ENCODE measurements around the gene PLB1. TPM values are rescaled to one million over a fixed set of nuclear protein-coding genes. Genes with fewer than 3 reads are reported as not detected.

Gene PLB1
- total RNA-seq, 2 donors from 2014 or later = 0.39 to 0.89 TPM

DNA sequence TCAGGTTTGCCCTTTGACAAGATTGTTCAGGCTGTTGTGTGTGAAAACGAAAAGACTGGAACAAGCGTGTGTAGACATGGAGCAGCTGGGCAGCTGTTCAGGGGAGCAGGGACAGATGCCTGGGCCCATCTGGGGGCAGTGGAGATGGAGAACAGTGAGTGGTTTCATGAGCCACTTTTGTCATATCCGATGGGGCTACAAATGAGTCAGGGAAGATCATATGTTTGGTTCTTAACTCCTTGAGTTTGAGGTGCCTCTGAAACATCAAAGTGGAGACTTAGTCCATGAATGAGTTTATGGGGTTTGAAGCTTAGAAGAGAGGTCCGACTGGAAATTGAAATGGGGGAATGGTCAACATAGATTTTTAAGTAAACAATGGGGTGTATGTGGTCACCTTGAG, 9.3 kb upstream of the PLB1 start:
- ATAC-seq (peak; percentile 60), DNase-seq (ENCODE audit: low spot score in 2 of 2) (peak in 1 of 2 donors; percentile 16)
- Mint-ChIP-seq H3K36me3 (no peaks in the 10 kb centered on the region), H3K9me3 (no peaks in the 10 kb centered on the region), H3K27ac (peak overlapping the region in 1 of 2 donors; percentile 12)

DNA sequence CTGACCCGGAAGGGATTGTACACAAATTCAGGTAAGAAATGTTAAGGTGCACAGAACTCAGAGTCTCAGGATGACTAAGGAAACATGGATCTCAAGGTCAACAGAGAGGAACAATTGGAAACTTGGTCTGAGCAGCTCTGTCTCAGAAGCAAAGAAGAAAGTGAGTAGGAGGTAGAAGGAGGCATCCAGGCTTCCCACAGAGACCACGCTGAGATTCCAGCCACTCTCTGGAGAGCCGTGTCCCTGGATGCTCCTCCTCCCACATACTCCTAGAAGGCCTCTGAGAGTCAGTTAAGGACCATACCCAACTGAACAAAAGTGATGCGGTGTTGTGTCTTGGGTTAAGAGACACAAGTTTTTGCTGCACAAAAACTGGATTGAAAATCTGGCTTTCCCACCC, 8.6 kb upstream of the PLB1 start:
- Mint-ChIP-seq H3K27ac (peak overlapping the region in 1 of 2 donors; percentile 12), H3K36me3 (no peaks in the 10 kb centered on the region), H3K9me3 (no peaks in the 10 kb centered on the region)
- ATAC-seq (no peak), DNase-seq (ENCODE audit: low spot score in 2 of 2) (peak in 1 of 2 donors; percentile 14)

DNA sequence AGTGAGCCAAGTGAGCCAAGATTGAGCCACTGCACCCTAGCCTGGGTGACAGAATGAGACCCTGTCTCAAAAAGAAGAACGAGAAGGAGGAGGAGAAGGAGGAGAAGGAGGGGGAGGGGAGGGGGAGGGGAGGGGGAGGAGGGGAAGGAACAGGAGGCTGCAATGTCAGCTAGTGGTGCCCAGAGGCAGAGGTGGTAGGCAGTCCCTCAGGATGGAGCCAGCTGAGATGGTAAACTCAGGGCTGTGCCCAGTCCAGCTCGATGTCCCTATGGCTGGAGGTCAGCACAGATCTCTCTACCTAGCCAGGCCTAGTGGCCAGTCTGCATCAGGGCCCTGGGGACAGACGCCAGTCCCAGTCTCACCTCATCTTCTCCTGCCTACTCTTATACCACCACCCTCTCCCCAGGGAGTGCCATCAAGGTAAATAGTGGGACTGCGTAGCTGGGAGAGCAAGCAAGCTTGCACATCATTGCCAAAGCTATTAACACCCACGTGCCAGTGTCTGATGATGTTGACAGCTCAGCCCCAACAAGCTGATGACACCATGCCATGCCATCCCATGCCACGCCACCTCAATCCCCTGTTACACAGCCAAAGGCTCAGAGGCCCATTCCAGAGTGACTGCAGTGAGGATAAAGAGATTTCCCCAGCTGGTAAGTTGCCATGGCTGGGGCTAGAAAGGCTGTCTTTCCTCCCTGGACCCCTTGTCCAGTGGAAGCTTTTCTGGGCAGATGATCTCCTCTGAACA, 7.6 kb upstream of the PLB1 start:
- Mint-ChIP-seq H3K27ac (no peak overlapping the region), H3K36me3 (no peaks in the 10 kb centered on the region), H3K9me3 (no peaks in the 10 kb centered on the region)
- ATAC-seq (no peak), DNase-seq (ENCODE audit: low spot score in 2 of 2) (peak in 1 of 2 donors; percentile 45)

DNA sequence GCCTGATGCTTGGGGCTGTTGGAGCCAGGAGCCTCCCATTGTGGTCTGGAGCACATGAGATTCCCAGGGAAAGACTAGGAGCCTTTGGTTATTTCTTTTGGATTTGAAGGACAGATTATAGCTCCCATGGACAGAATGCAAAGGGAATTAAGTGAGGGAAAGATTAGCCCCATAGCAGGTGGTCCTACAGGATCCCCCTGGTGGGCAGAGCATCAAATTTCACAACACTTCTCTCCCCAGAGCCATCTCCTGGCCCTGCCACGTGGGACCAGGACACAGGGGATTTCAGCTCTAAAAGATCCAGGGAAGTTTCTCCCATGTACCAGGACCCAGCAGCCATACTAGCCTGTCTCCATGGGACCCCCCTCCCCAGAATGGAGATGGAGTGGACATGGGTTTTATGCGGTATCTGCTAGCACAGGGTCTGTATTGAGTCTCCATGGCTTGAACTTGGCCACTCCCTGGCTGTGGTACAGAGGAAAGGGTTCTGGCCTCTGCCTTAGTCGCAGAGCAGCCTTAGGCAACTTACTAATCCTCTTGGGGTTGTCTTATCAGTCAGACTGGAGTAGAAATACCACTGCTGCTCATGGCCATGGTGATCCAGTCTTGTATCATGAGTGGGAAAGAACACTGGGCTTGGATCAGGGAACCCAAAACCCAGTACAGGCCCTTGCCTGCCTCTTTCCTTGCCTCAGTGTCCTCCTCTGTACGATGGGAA, 6.8 kb upstream of the PLB1 start:
- no peaks in the 10 kb centered on the region for H3K36me3 Mint-ChIP-seq
- no peak overlapping the region for H3K27ac Mint-ChIP-seq
- no peak for ATAC-seq
- H3K9me3 Mint-ChIP-seq = no peaks in the 10 kb centered on the region
- no peak for DNase-seq (ENCODE audit: low spot score in 2 of 2)

DNA sequence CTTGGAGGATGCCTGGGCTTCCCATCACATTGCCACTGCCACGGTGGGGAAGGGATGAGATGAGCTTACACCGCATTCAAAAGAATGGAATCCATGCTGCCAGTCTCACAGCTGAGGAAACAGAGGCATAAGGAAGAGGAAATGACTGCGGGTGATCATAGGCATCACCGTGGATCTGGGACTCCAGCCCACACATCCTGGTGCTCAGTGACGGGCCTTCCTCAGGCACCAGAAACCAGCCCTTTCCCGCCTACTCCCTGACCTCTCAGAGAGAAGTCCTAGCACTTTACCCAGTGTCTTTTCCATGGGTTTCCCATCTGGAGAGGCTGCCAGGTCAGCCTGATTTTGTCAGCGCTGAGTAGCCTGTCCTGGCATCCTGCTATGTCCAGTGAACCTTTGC, 5.3 kb upstream of the PLB1 start:
- DNase-seq (ENCODE audit: low spot score in 2 of 2) = no peak
- H3K36me3 Mint-ChIP-seq = no peaks in the 10 kb centered on the region
- H3K9me3 Mint-ChIP-seq = no peaks in the 10 kb centered on the region
- no peak overlapping the region for H3K27ac Mint-ChIP-seq
- no peak for ATAC-seq

DNA sequence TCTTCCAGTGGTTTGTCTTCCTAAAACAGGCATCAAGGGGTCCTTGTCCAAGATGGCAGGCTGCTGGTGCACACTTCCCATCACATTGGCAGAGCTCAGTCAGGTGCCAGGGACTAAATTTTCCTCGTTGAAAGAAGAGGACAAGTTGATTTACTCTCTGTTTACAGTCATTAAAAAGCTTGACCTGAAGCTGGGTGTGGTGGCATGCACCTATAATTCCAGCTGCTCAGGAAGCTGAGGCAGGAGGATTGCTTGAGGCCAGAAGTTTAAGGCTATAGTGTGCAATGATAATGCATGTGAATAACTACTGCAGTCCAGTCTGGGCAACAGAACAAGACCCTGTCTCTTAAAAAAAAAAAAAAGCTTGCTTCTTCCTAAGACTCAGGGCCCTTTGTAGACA, 3.6 kb upstream of the PLB1 start:
- ATAC-seq (no peak), DNase-seq (ENCODE audit: low spot score in 2 of 2) (no peak)
- no peak overlapping the region for H3K27ac Mint-ChIP-seq
- no peaks in the 10 kb centered on the region for H3K9me3 Mint-ChIP-seq
- no peaks in the 10 kb centered on the region for H3K36me3 Mint-ChIP-seq

DNA sequence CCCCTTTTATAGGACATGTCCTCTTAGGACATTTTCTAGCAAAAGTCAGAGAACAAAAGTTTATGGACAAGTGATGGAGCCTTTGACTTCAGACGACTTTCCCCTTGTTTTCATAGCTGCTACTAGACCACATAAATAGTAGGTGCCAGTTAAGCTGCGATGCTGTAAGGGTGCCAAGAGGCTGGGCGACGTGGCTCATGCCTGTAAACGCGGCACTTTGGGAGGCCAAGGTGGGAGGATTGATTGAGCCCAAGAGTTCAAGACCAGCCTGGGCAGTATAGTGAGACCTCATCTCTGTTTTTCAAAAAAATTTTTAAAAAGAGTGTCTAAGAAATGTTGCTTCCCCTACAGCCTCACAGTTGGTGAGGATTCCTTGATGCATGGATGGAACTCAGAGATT, 2.2 kb upstream of the PLB1 start:
- DNase-seq (ENCODE audit: low spot score in 2 of 2) = no peak
- H3K27ac Mint-ChIP-seq = no peak overlapping the region
- no peaks in the 10 kb centered on the region for H3K9me3 Mint-ChIP-seq
- ATAC-seq = no peak
- H3K36me3 Mint-ChIP-seq = no peaks in the 10 kb centered on the region

DNA sequence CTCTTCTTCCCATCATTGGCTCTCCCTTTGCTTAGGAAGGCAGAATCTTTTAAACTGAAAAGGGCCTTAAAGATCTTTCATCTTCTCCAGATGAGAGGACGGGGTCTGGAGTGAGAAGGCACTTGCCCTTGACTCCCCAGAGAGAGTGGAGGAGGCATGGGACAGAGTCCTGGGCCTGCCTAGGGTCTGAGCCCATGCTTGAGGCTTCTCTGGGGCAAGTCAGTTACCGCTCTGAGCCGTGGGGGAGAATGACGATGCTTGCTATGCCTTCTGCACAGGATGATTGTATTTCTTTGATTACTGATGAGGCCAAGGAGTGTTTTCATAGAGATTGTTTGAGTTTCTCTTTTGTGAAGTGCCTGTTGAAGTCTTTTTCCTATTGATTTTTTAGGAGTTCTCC, 921 bp downstream of the PLB1 start:
- no peaks in the 10 kb centered on the region for H3K9me3 Mint-ChIP-seq
- ATAC-seq = no peak
- DNase-seq (ENCODE audit: low spot score in 2 of 2) = no peak
- H3K27ac Mint-ChIP-seq = no peak overlapping the region
- H3K36me3 Mint-ChIP-seq = no peaks in the 10 kb centered on the region

DNA sequence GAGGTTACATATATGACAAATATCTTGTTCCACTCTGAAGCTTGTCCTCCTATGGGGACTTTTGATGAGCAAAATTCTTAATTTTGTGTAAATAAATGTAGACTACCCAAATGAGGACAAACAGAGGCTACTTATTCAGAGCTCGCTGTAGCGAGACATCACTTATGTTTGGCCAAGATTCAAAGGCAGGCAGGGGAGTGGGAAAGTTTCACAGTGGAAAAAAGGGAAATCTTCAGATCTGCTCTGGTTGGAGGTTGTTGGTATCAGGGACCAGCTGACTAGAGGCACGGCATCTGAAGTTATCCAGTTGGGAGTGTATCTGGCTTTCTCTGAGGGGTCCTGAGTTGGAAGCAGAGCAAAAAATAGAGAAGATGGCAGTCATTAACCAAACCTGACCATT, 1.3 kb downstream of the PLB1 start:
- DNase-seq (ENCODE audit: low spot score in 2 of 2) (no peak), ATAC-seq (no peak)
- Mint-ChIP-seq H3K9me3 (no peaks in the 10 kb centered on the region), H3K27ac (peak overlapping the region in 1 of 2 donors; percentile 56), H3K36me3 (no peaks in the 10 kb centered on the region)

DNA sequence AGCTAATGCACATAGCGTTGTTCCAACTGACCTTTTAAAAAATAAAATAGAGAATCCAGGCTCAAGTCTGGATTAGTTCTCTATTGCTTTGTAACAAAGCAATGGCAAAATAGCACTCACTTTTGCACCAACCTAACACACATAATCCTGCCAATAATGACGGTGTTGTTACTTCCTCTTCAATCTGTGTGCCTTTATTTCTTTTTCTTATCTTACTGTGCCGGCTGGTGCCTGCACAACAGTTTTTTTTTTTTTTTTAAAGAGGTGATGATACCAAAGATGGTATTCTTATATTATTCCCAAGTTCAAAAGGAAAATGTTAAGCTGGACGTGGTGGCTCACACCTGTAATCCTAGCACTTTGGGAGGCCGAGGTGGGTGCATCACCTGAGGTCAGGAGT, 3.4 kb downstream of the PLB1 start:
- ATAC-seq (no peak), DNase-seq (ENCODE audit: low spot score in 2 of 2) (no peak)
- Mint-ChIP-seq H3K36me3 (no peaks in the 10 kb centered on the region), H3K27ac (no peak overlapping the region), H3K9me3 (no peaks in the 10 kb centered on the region)

DNA sequence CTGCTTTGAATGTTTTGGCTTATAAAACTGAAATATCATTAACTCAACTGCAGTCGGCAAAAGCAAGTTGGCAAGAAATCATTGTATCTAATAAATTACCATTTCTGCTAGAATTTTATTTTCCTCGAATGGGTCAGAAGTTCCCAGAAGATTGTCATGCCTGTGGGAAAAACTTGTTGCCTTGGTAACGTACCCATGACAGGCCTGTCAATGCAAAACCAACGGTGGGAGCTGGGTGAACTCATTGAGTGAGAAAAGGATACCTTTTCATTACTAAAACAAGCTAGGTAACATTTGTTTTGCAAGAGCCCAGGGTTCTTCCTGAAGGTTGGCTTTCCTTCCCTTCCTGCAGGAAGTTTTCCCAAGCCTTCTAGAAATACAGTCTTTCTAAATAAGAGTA, 9.5 kb downstream of the PLB1 start:
- ATAC-seq (no peak), DNase-seq (ENCODE audit: low spot score in 2 of 2) (no peak)
- Mint-ChIP-seq H3K27ac (no peak overlapping the region), H3K36me3 (no peaks in the 10 kb centered on the region), H3K9me3 (no peaks in the 10 kb centered on the region)

DNA sequence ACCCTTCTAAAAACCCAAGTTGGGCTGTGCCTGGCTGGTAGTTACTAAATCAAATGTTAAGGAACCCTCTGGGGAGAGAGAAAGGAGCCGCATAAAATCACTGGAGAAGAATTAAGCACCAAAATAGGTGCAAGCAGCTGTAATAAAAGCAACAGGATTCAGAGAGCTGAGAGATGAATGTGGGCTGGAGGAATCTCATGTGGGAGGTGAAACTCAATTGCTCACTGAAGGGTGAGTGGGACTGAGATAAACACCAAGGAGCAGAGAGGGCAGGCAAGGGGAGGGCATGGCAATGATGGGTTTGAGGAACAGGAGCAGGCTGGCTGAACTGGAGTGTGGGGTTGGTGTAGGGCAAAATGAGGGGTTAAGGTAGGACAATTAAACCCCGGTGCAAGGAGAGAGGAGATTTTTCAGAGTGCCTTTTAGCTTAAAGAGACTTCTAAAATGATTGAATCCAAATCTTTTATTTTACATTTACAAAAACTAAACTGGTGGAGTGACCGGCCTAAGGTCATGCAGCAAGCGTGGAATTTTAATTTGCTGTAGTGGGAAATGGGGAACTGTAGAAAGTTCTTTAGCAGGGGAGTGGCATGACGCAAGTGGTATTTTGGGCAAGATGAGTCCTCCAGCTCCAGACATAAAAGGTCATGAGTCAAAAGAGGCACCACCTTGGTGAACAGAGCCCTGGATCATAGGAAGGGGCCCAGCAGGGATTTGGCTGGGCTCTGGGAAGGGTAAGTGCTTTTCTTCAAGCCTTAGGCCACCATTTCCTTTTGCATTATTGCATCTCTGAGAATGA, 10.5 kb downstream of the PLB1 start:
- no peak for DNase-seq (ENCODE audit: low spot score in 2 of 2)
- peak in 1 of 2 donors; percentile 45 for ATAC-seq
- no peaks in the 10 kb centered on the region for H3K9me3 Mint-ChIP-seq
- H3K27ac Mint-ChIP-seq = no peak overlapping the region
- H3K36me3 Mint-ChIP-seq = no peaks in the 10 kb centered on the region

DNA sequence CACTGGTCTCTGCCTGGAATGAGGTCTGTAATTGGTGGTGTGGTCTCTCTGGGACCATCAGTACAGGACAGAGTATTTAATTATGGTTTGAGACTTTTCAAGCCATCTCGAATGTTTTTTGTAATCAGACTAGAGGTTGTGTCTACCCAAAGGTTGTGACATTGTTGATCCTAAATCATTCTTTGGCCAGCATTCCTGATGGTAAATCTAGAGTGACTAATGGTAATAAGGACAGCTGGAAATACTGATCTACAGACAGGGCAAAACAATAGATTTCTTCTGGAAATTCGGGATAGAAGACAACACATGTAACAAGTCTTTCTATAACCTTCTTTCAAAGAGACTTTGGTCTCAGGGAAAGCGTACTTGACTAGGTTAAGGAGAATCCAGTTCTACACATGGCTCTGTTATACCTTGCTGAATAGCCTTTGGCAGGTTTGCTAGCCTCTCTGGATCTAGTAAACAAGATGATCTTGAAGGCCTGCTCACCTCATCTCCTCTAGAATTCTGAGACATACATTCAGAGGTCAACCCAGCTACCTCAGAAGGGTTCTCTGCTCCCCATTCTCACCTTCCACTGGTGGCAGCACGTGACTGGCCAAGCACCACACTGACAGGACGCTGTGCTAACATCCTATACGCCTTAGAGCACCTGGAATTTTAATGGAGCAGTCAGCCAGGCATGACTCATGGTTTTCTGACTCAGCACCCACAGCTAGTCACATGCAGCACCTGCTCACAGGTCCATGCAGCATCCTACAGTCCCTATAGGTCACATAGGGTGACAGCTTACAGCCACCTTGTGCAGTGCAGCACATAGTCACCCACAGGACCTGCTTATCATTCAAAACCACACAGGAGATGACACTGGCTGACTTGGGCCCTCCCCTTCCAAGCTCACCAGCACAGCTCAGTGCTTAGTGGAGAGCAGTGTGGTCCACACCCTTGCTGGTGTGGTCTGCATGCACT, 12.2 kb downstream of the PLB1 start:
- no peak overlapping the region for H3K27ac Mint-ChIP-seq
- ATAC-seq = peak; percentile 93 to 98

DNA sequence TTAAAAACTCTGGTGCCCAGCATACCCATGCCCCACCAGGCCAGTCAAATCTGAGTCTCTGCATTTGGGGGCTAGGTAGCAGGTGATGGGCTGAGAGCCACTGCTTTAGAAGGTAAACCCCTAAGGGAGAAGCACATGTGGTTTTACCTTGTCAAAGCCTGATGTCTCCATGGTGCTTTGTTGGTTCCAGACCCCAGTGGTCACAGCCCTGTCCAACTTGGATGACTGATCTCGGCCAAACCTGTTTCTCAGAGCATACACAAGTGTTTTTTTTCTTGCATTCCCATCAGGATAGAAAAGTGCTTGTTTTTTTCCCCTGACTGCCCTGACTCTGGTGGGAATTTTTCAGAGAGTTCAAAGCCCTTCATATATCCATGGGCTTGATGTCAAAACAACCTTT, 13.5 kb downstream of the PLB1 start:
- Mint-ChIP-seq H3K9me3 (peaks cover 18 to 20% of the 10 kb centered on the region in 2 donors), H3K27ac (no peak overlapping the region), H3K36me3 (peaks cover 9 to 16% of the 10 kb centered on the region in 2 donors)
- no peak for DNase-seq (ENCODE audit: low spot score in 2 of 2)
- ATAC-seq = no peak

More for the DNA sequence above, 12.2 kb downstream of the PLB1 start:
- DNase-seq (ENCODE audit: low spot score in 2 of 2) = no peak
- peaks cover 9% of the 10 kb centered on the region in 2 donors for H3K36me3 Mint-ChIP-seq
- peaks cover 12% of the 10 kb centered on the region in 2 donors for H3K9me3 Mint-ChIP-seq

DNA sequence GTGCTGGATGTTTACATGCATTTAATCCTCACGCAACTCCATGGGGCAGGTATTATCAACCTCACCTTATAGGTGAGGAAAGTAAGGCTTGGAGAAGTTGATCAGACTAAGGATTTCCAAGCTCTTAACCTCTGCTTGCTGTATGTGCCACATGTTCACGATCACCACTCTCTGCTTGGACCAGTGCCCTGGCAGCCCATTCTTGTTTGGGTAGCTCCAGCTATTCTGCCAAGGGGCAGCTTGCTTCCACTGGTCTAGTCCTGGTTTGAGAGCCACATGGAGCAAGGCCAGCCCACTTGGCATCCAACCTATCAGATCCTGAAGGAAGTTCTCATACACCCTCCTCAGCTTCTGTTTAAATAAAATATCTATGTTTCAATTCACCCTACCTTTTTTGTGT, 14.3 kb downstream of the PLB1 start:
- H3K36me3 Mint-ChIP-seq = peaks cover 9 to 16% of the 10 kb centered on the region in 2 donors
- peaks cover 18 to 20% of the 10 kb centered on the region in 2 donors for H3K9me3 Mint-ChIP-seq
- ATAC-seq (no peak), DNase-seq (ENCODE audit: low spot score in 2 of 2) (no peak)
- H3K27ac Mint-ChIP-seq = no peak overlapping the region

Measured in activated naive CD4-positive, alpha-beta T cell treated with anti-CD3 and anti-CD28 coated beads, Interleukin-2, amount 50 U/mL, for 72 hours (primary cell).